Endometrial microvascular endothelial cells (primary cell): ENCODE data around the gene DAGLA. TPM values are rescaled to one million over a fixed set of nuclear protein-coding genes. Genes with fewer than 3 reads are reported as not detected.

Experiments used
- in situ Hi-C: cut with HindIII; loops from 2 replicates; pipeline ENCODE4 v1.10.0; 2017; ENCODE audit warnings: low sequenced_read_pairs, low pct_unique_long_range_greater_than_20kb; ENCODE audit errors: inconsistent ontology term
- total RNA-seq: library from RNA; depleted of rRNA; stranded (reverse); fragments of >200 nt; gene quantifications from one replicate; pipeline ENCODE4 v1.2.3, GENCODE V29; 2015; ENCODE audit errors: inconsistent ontology term

Gene DAGLA
- total RNA-seq, 1 donor from 2014 or later = 2.5 TPM

DNA sequence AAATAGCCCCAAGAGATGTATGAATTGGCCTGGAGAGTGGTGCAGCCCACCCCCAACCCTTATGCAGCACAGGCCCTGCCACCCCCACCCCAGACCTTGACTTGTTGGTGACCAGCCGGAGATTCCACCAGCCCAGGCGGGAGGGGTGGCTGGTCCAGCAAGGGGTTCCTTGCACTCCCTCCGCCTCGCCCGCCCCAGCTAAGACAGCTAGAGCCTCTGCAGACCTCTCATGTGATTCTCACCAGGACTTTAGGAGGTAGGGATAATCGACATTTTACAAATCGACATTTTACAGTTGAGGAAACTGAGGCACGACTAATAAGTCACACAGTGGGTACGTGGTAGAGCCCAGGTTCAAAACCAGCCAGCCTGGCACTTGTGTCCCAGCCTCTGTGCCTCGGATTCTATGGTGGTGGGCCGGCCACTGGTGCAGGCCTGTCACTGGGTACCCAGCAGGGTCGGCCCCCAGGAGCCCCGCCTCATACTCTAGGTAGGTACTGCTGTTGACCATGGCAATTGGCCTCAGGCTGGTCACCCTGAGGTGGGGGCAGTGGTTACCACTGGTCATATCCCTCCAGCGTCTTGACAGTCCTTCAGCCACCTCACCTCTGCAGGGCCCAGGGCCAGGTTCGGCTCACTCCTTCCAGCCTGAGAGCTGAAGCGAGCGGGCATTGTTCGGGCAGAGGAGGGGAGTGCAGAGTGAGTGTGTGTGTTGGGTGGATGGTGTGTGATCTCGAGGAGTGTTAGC is 37.3 kb downstream of the DAGLA start:
- in situ Hi-C loops = no loop called here

DNA sequence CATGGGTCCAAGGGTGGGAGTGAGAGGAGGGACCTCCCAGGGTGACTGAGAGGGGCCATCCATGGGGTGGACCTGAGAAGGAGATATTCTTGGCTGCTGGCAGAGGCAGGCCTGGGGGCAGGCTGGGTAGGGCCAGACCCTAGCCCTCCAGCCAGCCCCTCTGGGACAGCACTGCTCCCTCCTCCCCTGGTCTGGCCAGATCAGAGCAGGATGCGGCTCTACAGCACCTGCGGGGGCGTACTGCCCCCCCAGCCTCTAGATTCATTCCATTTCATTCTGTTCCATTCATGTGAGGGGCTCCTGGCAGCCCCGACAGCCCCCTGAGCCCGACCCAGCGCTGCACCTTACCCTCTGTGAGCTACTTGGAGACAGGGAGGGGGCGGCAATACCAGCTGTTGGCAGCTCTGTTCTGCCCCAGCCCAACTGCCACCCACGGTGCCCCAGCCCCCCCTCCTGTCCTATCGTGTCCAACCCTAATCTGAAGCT is 37.9 kb downstream of the DAGLA start:
- in situ Hi-C loops = no loop called here

DNA sequence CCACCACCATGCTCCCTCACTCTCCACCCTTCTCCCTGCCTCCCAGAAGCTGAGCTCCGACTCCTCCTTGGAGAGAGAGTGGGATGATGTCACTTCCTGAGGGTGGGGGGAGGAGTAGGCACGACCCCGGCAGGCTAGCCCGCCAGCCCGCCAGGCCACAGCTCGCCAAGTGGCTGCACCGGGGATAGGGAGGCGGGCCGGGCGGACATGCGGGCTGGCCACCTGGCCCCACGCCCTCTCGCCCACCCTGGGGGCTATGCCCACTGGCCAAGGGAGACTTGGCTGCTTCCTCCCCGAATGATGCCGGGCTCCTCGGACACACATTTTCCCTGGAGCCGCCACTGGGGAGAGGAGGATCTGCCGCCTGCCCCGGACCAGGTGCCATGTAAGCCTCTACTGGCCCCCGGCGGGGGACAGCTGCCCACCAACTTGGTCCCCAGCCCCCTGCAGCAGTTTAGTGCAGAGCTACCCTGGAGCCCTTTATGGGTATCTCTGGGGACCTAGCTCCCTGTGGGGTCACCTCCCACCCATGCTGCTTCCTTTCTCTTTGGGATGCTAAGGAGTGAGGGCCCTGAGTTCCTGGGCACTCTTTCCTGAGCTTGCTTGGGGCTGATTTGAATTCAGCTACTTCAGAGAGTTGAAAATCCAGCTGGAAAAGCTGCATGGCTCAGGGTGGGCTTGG is 38.6 kb downstream of the DAGLA start:
- in situ Hi-C loops = no loop called here

DNA sequence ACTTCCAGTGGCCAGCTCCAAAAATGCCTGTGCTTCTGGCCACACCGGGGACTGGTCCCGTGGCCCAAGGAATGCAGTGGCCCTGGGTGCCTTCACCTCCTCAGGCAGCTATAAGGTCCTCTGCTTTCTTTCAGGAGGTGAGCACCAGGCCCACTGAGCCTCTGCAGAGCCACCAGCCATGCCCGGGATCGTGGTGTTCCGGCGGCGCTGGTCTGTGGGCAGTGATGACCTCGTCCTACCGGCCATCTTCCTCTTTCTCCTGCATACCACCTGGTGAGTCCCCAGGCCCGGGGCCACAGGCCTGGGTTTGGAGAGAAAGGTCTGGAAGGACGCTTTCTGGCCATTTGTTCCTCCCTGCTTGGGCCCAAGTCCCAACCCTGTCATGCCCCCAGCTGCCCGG is 39.8 kb downstream of the DAGLA start:
- in situ Hi-C loops = no loop called here

DNA sequence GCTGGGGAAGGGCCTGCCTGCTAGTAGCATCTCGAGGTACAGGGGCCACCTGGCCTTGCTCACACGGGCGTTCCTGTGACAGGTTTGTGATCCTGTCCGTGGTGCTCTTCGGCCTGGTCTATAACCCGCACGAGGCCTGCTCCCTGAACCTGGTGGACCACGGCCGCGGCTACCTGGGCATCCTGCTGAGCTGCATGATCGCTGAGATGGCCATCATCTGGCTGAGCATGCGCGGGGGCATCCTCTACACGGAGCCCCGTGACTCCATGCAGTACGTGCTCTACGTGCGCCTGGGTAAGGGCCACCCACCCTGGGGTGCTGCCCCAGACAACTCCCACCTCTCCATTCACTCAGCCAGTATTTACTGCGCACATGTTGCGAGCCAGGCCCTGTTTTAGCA is 40.4 kb downstream of the DAGLA start:
- in situ Hi-C loops = no loop called here

DNA sequence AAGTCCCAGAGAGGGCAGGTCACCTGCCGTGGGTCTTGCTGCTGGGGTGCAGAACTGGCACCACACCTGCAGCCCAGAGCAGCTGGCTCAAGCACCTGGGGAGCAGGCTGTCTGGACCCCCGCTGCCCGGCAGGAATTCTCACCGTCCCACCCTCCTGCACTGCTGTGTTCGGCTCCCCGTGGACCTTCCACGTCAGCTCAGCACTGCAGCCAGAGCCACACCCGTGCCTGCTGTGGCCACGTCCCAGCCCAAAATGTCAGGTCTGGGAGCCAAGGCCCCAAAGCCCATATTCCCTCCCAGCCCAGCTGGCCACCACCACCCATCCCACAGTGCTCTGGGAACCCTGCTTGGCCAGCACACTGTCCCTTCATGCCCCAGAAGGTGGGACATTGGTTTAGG is 44.2 kb downstream of the DAGLA start:
- in situ Hi-C loops = no loop called here

DNA sequence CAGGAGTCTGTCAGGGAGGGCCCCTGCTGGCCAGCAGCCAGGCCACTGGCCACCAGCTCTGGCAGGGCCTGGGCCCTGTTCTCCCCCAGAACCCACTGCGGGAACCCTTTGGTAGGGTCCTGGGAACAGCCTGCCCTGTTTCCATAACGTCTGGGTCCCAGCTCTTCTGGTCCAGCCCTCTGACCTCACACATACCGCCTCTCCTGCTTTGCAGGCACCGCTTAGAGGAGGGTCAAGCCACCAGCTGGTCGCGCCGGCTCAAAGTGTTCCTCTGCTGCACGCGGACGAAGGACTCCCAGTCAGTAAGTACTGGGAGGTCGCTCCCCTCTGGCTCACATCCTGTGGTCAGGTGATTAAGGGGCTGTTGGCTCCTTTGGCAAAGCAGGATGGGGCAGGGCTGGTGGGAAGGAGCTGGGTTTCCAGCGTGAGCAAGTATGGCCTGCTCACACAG is 45.6 kb downstream of the DAGLA start:
- in situ Hi-C loops = no loop called here

DNA sequence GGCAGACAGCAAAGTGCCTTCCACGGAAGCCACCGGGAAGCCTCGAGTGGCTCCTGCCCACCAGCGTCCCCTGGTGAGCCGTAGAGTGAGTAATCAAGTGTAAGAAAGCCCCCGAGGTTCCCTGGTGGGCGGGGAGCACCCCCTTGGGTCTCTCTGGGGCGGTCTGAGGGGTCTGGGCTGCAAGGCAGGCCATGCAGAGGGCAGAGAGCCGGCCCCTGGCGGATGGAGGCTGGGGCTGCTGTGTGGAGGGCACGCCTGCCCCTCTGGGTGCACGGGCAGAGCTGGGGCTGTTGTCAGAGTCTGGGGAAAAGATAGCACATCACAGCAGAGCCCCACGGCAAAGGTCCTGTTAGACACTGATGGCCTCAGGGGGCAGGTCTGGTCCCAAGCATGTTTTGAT is 46.6 kb downstream of the DAGLA start:
- in situ Hi-C loops = no loop called here

DNA sequence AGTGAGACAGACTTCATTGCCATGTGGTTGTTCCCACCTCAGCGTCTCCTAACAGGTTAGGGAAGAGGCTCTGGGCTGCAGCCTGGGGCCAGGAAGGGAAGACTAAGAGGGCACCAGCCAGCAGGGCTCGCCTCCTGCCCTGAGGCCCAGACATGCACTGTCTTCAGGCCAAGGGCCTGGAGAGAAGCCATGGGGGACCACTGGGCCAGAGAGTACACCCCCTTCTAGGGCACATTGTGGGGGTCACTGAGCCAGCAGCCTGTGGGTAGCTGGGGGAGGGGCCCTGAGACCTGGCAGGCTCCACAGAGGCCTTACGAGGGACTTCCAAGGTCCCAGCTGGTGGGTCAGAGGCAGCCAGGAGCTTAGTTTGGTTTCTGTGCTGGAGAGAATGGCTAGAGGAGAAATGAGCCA is 47.2 kb downstream of the DAGLA start:
- in situ Hi-C loops = no loop called here

DNA sequence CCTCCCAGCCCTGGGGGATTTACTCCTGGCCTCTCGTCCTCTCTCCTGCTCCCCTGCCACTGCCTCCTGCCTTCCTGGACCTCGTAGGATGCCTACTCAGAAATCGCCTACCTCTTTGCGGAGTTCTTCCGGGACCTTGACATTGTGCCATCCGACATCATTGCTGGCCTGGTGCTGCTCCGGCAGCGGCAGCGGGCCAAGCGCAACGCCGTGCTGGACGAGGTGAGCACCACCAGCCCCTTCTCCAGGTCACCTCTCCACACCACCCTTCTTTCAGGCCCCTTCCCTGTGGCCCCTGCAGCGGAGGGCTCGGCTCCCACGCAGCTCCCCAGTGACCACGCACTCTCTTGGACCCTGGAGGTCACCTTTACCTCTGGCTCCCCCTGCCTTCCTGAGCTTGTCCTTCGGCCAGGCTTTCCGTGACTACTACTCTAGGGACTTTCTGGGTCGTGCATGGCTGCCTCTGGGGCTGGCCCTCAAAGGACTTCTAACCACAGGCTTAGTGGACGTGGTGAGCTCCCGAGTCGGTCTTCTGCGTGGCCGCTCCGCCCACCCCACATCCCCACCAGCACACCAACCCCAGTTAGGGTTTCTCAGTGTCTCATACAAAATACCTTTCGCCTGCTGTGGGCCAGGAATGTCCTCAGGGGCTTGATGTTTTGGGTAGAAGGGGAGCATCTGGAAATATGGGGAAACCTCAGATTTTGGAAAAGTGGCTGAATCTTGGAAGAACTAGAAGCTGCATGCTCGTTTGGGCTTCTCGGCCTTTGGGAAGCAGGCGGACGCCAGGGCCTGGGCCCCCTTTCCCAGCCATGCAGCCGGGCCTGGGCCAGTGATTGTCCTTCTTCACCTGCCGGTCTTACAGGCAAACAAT is 48.1 kb downstream of the DAGLA start:
- in situ Hi-C loops = no loop called here

DNA sequence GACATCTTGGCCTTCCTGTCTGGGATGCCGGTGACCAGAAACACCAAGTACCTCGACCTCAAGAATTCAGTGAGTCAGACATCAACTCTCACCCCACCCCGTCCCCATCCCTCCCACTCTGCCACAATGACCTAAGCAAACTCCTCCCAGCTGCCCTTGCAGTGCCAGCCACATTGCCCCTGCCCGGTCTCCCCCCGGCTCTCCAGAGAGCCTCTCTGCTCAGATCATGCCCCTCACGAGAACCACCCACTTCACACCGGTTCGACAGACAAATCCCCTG is 48.7 kb downstream of the DAGLA start:
- in situ Hi-C loops = no loop called here

DNA sequence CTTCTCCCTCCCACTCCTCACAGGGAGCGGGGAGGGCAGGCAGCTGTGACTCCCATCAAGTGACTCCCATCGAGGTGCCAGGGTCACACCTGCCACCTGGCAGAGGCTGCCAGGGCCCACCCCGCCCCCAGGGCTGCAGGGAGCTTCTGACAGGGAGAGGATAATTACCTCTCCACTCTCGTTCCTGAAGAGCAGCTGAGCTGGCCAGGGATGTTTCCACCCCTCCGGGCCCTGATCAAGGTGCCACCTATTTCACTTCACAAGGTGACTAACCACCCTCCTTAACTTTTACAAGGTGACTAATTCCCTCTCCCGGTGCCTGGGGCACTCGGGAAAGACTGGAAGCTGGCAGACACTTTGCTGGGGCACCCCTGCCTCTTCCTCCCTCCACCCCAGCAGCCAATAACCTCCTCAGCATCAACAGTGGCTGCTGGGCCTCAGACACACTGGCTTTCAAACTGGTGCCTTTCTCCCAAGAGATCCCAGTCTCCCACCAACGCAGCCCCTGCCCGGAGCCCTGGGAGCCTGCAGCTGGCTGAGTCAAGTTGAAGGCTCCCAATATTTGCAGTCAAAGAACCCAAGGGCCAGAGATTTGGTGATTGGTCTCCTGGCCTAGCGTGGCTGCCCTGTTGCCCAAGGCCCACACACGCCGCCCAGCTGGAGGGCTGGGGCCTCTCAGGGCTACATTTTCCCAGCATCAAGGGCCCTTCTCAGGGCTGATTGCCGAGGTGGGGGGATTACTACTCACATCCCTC is 50.2 kb downstream of the DAGLA start:
- in situ Hi-C loops = no loop called here

DNA sequence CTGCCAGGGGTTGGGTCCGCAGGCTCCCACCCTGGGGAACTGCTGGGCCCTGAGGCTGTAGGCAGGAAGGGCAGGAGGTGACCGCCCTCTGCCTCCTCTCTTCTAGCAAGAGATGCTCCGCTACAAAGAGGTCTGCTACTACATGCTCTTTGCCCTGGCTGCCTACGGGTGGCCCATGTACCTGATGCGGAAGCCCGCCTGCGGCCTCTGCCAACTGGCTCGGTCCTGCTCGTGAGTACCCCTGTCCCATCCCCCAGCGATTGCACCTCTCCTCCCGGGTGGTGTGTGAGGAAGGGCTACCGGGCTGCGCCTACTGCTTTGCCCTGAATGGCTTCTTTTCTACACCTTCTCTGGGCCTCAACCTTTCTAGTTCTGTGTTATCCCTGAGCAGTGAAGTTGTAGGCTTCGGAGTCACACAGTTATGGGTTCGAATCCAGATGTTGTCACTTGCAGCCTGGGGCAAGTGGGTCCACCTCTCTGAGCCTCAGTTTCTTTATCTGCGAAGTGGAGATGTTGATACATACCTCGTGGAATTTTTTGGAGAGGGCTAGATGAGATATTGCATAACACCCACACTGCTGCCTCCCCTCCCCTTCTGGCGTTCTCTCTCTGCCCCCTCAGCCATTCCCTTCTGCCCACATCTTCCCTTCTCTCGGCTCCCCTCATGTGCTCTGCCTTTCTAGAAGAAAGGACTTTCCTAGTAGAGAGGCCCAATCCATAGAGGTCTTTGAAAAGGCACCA is 51.2 kb downstream of the DAGLA start:
- in situ Hi-C loops = no loop called here

DNA sequence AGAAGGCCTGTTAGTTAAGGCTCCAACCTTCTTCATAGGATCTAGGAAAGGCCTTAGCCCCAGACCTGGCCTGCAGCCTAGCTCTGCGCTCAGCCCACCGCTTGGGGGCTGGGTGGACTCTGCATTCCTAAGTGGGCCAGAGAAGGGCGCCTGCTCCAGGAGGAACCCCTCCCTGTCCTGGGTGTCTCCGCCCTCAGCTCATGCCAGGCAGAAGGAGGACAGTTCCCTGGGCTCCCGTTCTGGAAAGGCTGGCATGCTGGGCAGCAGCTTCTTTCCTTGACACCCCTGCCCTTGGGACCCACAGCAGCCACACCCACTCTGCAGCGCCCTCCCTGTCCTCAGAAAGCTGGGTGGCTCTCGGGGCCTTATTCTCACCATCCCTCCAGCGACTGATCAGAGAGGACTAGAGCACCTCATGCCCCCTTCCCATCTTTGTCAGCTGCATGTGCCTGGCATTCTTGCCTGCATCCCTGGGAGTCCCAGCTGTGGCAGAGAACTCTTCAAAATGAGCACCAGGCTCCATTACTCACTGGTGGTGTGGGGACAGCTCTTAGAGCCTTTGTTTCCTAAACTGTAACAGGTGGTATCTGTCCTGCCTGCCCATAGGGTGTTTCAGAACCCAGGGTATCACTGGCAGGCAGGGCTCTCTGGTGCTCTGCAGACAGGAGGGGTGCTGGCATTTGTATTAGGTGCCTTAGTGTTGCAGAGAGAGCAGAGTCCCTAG is 51.9 kb downstream of the DAGLA start:
- in situ Hi-C loops = no loop called here

DNA sequence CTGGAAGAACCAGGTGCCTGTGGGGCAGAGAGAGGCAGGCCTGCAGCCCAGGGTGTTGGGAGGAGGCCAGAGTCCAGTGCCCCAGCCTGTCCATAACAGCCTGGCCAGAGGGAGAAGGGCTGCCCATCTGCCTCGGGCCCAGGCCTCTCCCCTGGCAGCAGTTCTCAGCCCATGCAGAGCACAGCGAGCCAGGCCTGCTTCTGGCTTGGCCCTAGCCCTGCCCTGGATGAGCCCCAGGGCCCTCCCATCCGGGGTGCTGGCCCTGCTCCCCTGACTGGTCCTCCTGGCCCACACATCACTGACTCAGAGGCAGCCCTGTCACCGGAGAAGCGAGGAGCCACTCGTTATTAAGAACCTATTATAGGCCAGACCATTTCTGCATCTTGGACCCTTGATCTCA is 52.5 kb downstream of the DAGLA start:
- in situ Hi-C loops = no loop called here

DNA sequence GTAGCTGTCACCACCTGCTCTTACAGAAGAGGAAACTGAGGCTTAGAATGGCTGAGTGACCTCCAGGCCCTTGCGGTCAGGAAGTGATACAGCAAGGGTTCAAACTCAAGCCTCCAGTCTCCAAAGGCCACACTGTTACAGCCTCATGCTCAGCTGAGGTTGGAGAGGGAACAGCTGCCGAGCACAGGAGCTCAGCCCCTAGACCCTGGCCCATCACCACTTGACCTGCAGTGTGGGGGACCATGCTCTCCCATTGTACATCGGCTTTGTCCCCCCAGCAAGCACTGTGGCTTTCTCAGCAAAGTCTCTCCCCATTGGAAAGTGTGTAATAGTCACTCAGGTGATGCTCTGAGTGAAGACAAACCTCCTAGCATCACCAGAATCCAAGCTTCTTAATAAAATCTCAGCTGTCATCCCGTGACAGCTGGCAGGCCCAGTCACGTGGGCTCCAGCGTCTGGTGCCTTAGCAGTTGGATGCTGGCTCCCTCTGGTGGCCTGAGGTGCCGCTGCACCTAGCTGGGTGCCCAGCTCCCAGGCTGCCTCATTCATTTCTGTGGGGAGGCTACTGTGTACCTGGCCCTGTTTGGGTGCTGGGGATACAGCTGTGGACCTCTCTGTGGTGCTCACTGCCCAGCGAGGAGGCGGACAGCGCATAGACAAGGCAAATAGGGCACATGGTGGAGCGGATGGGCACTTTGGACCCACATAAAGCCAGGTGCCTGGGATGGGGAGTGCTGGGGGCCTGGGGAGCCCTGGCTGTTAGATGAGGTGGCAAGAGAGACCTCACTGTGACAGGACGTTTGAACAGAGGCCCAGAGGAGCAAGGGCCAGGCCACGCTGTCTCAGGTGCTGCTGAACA is 53.2 kb downstream of the DAGLA start:
- in situ Hi-C loops = no loop called here

DNA sequence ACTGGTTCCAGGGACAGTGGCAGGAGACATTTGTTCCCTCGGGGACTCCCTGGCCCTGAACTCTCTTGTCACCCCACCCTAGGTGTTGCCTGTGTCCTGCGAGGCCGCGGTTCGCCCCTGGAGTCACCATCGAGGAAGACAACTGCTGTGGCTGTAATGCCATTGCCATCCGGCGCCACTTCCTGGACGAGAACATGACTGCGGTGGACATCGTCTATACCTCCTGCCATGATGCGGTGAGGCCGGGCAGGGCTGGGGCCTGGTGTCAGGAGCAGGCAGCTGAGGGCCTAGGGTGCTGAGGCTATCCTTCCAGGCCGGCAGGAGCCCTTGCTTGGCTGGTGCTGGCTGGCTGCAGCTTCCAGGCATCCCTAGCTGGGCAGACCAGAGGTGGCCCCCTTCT is 54.6 kb downstream of the DAGLA start:
- in situ Hi-C loops = no loop called here
